Measurements from ENCODE around the gene RAF1.
A peak's percentile ranks its signal among the peaks of the same experiment; 100 is the strongest.

Gene RAF1

DNA sequence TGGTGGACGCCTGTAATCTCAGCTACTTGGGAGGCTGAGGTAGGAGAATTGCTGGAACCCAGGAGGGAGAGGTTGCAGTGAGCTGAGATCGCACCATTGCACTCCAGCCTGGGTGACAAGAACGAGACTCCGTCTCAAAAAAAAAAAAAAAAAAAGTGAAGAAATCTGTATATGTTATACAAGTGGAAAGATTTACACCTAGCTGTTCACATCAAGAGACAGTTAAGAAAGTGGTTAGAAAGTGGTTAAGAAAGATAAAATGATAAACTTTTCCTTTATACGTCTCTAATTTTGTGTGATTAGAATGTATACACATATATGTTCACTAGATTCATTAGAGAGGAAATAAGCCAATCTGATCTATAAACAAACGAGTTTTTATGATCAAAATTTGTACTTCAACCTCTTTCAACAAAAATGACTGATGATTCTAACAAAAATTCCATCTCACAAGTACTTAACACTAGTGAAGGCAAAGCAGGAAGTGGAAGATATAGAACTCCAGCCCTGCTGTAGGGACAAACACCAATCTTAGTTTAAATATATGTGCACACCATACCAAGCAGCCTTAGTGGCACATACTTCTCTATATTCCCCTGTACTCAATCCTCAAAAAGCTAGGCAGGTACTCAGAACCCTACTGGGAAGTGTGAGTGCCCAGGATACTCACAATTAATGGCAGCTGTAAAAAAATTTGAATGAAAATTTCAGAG, 51.2 kb downstream of the RAF1 start:
- TF ChIP-seq, protein P1, sequence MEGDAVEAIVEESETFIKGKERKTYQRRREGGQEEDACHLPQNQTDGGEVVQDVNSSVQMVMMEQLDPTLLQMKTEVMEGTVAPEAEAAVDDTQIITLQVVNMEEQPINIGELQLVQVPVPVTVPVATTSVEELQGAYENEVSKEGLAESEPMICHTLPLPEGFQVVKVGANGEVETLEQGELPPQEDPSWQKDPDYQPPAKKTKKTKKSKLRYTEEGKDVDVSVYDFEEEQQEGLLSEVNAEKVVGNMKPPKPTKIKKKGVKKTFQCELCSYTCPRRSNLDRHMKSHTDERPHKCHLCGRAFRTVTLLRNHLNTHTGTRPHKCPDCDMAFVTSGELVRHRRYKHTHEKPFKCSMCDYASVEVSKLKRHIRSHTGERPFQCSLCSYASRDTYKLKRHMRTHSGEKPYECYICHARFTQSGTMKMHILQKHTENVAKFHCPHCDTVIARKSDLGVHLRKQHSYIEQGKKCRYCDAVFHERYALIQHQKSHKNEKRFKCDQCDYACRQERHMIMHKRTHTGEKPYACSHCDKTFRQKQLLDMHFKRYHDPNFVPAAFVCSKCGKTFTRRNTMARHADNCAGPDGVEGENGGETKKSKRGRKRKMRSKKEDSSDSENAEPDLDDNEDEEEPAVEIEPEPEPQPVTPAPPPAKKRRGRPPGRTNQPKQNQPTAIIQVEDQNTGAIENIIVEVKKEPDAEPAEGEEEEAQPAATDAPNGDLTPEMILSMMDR (IDR thresholded peaks at IDR 0.05; ENCODE audit: insufficient read depth, low read depth, low read length, missing control alignments), result no peak
- no peak for DNase-seq (ENCODE audit: low read depth)
- no peak overlapping the region for H3K4me3 ChIP-seq (ENCODE audit: low read depth, low read length)

DNA sequence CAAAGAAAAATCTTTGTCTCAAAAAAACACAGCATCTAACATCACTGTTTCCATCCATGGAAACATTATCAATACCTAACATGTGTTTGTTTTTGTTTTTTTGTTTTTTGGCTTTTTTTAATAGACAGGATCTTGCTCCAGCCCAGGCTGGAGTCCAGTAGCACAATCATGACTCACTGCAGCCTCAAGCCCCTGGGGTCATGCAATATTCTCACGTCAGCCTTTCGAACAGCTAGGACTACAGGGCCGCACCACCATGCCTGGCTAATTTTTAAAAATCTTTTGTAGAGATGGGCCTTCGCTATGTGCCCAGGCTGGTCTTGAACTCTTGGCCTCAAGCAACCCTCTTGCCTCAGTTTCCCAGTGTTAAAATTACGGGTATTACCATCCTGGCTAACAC, 52.8 kb downstream of the RAF1 start:
- no peak overlapping the region for H3K4me3 ChIP-seq (ENCODE audit: low read depth, low read length)
- DNase-seq (ENCODE audit: low read depth), result no peak
- TF ChIP-seq, protein P1 (IDR thresholded peaks at IDR 0.05; ENCODE audit: insufficient read depth, low read depth, low read length, missing control alignments), result no peak

DNA sequence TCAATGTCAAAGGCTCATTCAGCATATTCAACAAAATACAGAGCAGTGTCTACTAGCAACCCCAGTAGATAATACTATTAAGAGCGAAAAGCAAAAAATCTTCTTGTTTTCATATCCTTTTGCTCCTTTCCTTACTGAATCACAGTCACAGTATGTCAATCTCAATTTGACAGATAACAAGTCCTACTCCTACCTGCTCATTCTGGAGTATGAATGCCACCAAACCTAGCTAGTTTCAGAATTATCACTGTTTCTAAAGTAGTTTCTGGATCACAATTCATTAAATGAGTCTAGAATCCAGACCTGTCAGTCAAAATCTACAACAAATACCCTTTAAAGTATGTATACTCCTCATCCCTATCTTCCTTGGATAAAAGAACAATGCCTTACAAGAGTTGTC, 55.5 kb downstream of the RAF1 start:
- no peak overlapping the region for H3K4me3 ChIP-seq (ENCODE audit: low read depth, low read length)
- no peak for DNase-seq (ENCODE audit: low read depth)
- TF ChIP-seq, protein P1 (IDR thresholded peaks at IDR 0.05; ENCODE audit: insufficient read depth, low read depth, low read length, missing control alignments), result no peak

DNA sequence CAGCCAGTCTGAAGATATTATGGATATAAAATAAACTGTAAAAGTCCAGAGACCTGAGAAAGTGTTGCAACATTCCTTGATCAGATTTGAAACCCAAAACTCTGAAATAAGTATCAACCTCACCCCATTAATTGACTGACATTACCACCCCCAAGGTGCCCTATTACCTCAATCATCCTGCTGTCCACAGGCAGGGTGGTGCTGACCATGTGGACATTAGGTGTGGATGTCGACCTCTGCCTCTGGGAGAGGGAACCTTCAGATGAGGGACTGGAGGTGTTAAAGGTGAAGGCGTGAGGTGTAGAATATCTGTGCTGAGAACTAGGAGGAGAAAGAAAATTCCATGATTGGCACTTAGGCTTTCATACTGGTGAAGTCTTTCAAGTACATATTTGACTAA, 59.9 kb downstream of the RAF1 start:
- no peak for DNase-seq (ENCODE audit: low read depth)
- TF ChIP-seq, protein P1 (IDR thresholded peaks at IDR 0.05; ENCODE audit: insufficient read depth, low read depth, low read length, missing control alignments), result no peak
- no peak overlapping the region for H3K4me3 ChIP-seq (ENCODE audit: low read depth, low read length)

DNA sequence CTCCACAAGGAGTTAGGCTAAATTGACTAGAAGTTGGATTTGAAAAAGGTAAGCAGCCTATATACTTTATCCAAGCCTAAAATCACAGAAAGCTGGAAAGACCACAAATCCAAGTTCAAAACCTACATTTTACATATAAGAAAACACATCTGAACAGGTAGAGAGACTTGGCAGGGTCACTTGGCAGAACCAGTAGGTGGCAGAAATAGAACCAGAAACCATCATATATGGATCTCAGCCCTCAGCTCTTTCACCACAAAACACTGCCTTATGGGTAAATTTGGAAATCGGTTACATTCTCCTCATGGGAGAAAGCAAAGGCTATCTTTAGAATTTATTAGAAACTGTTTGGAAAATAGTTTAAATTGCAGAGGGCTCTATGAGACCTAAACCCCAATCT, 62.8 kb downstream of the RAF1 start:
- no peak overlapping the region for H3K4me3 ChIP-seq (ENCODE audit: low read depth, low read length)
- TF ChIP-seq, protein P1 (IDR thresholded peaks at IDR 0.05; ENCODE audit: insufficient read depth, low read depth, low read length, missing control alignments), result peak; percentile 7
- DNase-seq (ENCODE audit: low read depth), result no peak

DNA sequence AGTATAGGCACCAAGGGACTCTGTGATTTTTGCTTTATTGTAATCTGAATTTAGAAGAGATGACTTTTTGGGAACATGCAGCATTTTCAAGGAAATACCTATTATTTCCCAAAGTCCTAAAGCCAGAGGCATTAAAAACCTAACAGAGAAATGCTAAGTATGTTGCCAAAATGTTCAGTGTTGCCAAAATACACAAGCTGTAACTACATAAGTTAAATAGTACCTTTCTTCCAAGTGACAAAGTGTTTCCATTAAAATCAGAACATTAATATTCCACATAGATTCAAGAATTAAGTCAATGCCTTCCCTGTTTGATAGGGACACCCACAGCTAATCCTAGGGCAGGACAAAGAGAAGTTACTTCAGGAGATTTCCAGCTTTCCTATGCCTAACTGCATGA, 65.0 kb downstream of the RAF1 start:
- no peak overlapping the region for H3K4me3 ChIP-seq (ENCODE audit: low read depth, low read length)
- TF ChIP-seq, protein P1 (IDR thresholded peaks at IDR 0.05; ENCODE audit: insufficient read depth, low read depth, low read length, missing control alignments), result no peak
- no peak for DNase-seq (ENCODE audit: low read depth)

DNA sequence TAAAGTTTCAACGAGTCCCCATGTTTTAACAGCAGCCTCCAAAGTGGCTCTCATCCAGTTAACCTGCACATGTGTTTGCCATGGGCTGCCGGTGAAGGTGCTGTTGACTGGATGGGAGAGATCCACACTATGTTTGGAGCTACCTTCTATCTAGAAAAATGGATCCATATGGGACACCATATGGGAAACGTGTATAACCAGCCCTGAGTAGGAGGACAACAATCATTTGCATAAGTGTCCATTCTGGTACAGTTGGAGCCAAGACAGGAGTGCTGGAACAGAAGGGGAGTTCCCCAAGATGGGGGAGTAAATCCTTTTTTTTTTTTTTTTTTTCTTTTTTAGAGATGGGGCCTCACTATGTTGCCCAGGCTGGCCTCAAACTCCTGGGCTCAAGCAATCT, 70.4 kb downstream of the RAF1 start:
- no peak overlapping the region for H3K4me3 ChIP-seq (ENCODE audit: low read depth, low read length)
- TF ChIP-seq, protein P1 (IDR thresholded peaks at IDR 0.05; ENCODE audit: insufficient read depth, low read depth, low read length, missing control alignments), result no peak
- no peak for DNase-seq (ENCODE audit: low read depth)

All from GM12865 (cell line).